Nephron (organoid): ENCODE measurements around the gene GALNT16.

ENCODE experiments used
- H3K27ac Mint-ChIP-seq, 3 experiments: 2 replicates each; pipeline ENCODE4 v1.8.0; 2020; ENCODE audit warnings: mixed read lengths in 3 of 3, mild to moderate bottlenecking in 2 of 3, moderate library complexity in 1 of 3
- H3K27me3 Mint-ChIP-seq: 2 replicates; pipeline ENCODE4 v1.8.0; 2021; ENCODE audit warnings: low read depth, mild to moderate bottlenecking, moderate library complexity, mixed read lengths
- H3K36me3 Mint-ChIP-seq: 2 replicates; pipeline ENCODE4 v1.8.0; 2020; ENCODE audit warnings: low read depth, mixed read lengths
- H3K4me1 Mint-ChIP-seq: 2 replicates; pipeline ENCODE4 v1.8.0; 2020; ENCODE audit warnings: mixed read lengths
- H3K4me3 Mint-ChIP-seq, 3 experiments: 2 replicates each; pipeline ENCODE4 v1.8.0; 2020; ENCODE audit warnings: mild to moderate bottlenecking in 3 of 3, mixed read lengths in 3 of 3, moderate library complexity in 2 of 3
- H3K9me3 Mint-ChIP-seq: 2 replicates; pipeline ENCODE4 v1.8.0; 2020; ENCODE audit warnings: mixed read lengths
- TF ChIP-seq, protein P1 (sequence below), 3 experiments: fragments of 200-600 bp; sonication (generic); IDR thresholded peaks; one replicate each; pipeline ENCODE4 v1.5.0; 2021; ENCODE audit warnings: antibody characterized with exemption in 3 of 3; ENCODE audit not compliant: unreplicated experiment in 3 of 3

Gene GALNT16

DNA sequence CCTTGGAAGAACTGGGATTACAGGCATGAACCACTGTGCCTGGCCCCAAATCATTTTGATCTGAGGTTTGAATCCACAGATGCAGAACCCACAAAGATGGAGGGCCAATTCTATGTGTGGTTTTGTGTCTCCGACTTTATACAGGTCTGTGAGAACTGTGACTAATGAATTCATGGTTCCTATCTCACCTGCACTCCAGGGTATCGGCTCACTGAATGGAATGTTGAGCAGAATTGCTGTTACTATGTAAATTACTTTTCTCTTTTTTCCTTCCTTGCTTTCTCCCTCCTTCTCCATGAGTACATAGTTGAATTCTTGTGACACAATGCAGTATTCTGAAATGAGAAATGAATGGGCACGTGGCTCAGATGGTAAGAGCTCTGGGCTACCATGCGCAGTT, 21.1 kb upstream of the GALNT16 start:
- Mint-ChIP-seq H3K4me1 (peaks cover 13% of the 10 kb centered on the region), H3K27me3 (no peaks in the 10 kb centered on the region), H3K36me3 (peaks cover 46% of the 10 kb centered on the region), H3K4me3 (no peak overlapping the region), H3K27ac (no peak overlapping the region), H3K9me3 (no peaks in the 10 kb centered on the region)
- TF ChIP-seq, protein P1, sequence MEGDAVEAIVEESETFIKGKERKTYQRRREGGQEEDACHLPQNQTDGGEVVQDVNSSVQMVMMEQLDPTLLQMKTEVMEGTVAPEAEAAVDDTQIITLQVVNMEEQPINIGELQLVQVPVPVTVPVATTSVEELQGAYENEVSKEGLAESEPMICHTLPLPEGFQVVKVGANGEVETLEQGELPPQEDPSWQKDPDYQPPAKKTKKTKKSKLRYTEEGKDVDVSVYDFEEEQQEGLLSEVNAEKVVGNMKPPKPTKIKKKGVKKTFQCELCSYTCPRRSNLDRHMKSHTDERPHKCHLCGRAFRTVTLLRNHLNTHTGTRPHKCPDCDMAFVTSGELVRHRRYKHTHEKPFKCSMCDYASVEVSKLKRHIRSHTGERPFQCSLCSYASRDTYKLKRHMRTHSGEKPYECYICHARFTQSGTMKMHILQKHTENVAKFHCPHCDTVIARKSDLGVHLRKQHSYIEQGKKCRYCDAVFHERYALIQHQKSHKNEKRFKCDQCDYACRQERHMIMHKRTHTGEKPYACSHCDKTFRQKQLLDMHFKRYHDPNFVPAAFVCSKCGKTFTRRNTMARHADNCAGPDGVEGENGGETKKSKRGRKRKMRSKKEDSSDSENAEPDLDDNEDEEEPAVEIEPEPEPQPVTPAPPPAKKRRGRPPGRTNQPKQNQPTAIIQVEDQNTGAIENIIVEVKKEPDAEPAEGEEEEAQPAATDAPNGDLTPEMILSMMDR (IDR thresholded peaks at IDR 0.05; ENCODE audit: unreplicated experiment in 3 of 3): no peak

DNA sequence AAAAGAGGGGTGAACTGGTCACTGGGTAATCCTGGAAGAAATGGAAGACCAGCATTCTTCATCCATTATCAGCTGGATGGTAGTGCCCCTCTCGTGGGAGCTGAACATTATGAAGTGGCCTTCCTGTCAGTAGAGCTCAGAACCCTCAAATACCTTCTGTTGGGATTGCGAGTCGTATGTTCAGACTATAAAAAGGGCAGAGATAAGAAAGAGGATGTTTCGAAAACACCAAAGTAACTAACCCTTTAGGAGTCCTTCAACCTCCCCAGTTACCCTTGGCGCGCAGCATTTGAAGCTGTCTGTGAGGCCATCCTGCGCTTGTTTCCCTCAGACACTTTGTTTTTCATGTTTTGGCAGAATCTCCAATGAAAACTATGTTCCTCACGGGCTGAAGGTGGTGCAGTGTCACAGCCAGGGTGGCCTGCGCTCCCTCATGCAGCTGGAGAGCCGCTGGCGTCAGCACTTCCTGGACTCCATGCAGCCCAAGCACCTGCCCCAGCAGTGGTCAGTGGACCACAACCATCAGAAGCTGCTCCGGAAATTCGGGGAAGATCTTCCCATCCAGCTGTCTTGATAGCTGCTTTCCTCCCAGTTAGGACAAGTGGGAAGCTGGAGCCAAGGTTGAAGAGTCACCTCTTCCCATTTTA, 19.3 kb upstream of the GALNT16 start:
- H3K4me3 Mint-ChIP-seq: no peak overlapping the region
- H3K36me3 Mint-ChIP-seq: peaks cover 32% of the 10 kb centered on the region
- no peaks in the 10 kb centered on the region for H3K9me3 Mint-ChIP-seq
- H3K27me3 Mint-ChIP-seq: no peaks in the 10 kb centered on the region
- TF ChIP-seq, protein P1 (IDR thresholded peaks at IDR 0.05; ENCODE audit: unreplicated experiment in 3 of 3): no peak
- peaks cover 19% of the 10 kb centered on the region for H3K4me1 Mint-ChIP-seq
- H3K27ac Mint-ChIP-seq: no peak overlapping the region

DNA sequence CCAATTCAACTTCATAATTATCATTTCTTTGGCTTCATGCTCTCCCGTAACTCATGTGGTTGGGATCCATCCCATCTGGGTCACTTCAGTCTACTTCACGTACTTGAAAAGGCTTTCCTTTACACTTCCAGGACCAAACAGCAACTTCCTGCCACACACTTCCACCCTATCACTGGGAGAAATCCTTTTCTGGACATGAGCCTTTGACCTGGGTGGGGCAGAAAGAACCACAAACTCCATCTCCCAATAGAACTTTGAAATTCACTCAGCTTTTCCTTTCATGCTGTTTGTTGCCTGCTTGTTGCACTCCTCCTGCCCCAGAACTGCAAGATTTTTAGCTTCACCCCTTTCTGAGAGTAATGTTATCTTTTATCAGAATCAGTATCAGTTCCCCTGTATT, 18.4 kb upstream of the GALNT16 start:
- no peaks in the 10 kb centered on the region for H3K9me3 Mint-ChIP-seq

DNA sequence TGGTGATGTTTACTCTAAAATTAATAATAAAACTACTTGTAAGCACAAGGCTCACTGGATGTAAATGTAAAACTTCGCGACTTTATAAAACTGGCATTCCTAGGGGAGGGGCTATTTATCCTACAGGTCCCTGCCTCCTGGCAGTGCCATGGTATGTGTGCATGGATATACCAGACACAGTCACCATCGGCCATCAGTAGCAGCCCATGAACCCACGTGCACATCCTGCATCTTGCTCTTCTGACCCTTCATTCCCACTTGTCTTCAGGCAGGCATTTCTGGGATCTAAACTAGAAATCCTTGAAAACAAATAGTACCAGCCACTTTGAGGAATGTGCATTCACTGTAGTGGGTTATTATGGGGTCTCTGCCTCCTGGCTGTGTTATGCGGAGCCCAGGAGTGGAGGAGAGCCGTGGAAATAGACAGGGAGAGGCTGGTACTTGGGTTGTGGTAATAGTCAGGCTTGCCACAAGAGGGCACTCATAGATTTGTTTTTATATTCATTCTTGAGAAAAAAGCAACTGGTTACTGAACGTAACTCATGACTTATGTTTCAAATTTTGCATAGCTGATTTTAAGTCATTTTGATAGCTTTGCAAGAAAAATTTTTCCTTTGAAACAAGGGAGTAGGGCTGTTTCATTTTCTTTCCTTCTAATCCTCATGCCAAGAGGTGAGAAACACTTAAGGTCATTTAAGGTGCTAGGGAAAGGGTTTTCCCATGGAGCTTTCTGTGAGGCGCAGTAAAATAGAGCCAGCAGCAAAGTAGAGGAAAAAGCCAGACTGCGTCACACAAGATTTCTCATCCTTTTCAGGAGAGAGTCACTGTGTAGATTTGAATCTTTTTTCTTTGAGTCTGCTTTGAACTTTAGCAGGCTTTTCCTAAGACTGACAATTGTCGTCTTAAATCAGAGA, 17.4 kb upstream of the GALNT16 start:
- peaks cover 34% of the 10 kb centered on the region for H3K4me1 Mint-ChIP-seq

More for the DNA sequence above, 18.4 kb upstream of the GALNT16 start:
- TF ChIP-seq, protein P1 (IDR thresholded peaks at IDR 0.05; ENCODE audit: unreplicated experiment in 3 of 3): no peak
- no peak overlapping the region for H3K27ac Mint-ChIP-seq
- no peak overlapping the region for H3K4me3 Mint-ChIP-seq
- H3K36me3 Mint-ChIP-seq: peaks cover 26% of the 10 kb centered on the region
- H3K27me3 Mint-ChIP-seq: no peaks in the 10 kb centered on the region
- H3K4me1 Mint-ChIP-seq: peaks cover 26% of the 10 kb centered on the region

DNA sequence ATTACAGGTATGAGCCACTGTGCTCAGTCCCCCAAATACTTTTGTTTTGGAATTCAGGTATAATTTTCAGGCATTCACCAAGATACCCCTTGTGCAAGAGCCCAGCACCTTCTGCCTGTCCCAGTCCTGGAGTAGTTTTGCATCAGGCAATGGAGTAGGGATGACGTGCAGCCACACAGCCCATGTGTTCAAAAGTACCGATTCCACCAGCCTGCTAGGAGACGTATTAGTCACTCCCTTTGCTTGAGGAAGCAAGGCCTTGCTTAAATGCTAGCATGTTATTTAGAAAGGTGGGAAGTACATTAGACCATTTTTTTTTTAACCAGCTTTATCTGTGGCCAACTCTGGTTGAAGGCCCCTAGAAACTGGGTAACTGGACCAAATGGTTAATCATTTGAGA, 15.0 kb upstream of the GALNT16 start:
- TF ChIP-seq, protein P1 (IDR thresholded peaks at IDR 0.05; ENCODE audit: unreplicated experiment in 3 of 3): no peak

More for the DNA sequence above, 17.4 kb upstream of the GALNT16 start:
- peaks cover 17% of the 10 kb centered on the region for H3K36me3 Mint-ChIP-seq
- no peaks in the 10 kb centered on the region for H3K9me3 Mint-ChIP-seq
- TF ChIP-seq, protein P1 (IDR thresholded peaks at IDR 0.05; ENCODE audit: unreplicated experiment in 3 of 3): peak; percentile 75 to 91 (median 78)
- no peaks in the 10 kb centered on the region for H3K27me3 Mint-ChIP-seq
- peak overlapping the region in 2 of 3 experiments; percentile 5 to 78 for H3K27ac Mint-ChIP-seq
- H3K4me3 Mint-ChIP-seq: no peak overlapping the region

More for the DNA sequence above, 15.0 kb upstream of the GALNT16 start:
- H3K27ac Mint-ChIP-seq: no peak overlapping the region
- peaks cover 47% of the 10 kb centered on the region for H3K4me1 Mint-ChIP-seq
- H3K4me3 Mint-ChIP-seq: no peak overlapping the region
- no peaks in the 10 kb centered on the region for H3K27me3 Mint-ChIP-seq
- no peaks in the 10 kb centered on the region for H3K9me3 Mint-ChIP-seq
- H3K36me3 Mint-ChIP-seq: peaks cover 5% of the 10 kb centered on the region
